Activated CD4-positive, alpha-beta memory T cell treated with anti-CD3 and anti-CD28 coated beads for 36 hours (primary cell): ENCODE data around the gene ODAPH. TPM values are rescaled to one million over a fixed set of nuclear protein-coding genes. Genes with fewer than 3 reads are reported as not detected.
"Not testable (repeated sequence)": the region's sequence is repeated elsewhere in the genome, so short reads cannot be mapped to it uniquely, and the experiment has no call there.

Experiments
- CTCF ChIA-PET: fragments of 350-600 bp; sonication (Branson Sonifier 250); formaldehyde crosslinking; loops from one replicate; lab custom pipeline; 2021; ENCODE audit warnings: antibody characterized with exemption, inconsistent platforms; lab: Charles Lee
- POLR2A ChIA-PET: fragments of 350-600 bp; sonication (Branson Sonifier 250); formaldehyde crosslinking; loops from one replicate; lab custom pipeline; 2021; ENCODE audit warnings: antibody characterized with exemption; lab: Charles Lee
- DNase-seq: peaks from one replicate; pipeline ENCODE4 v3.0.0-alpha.2; 2020
- H3K27ac Mint-ChIP-seq: one replicate; pipeline ENCODE4 v1.8.0; 2021; ENCODE audit warnings: mixed read lengths
- H3K27me3 Mint-ChIP-seq: one replicate; pipeline ENCODE4 v1.8.0; 2021; ENCODE audit warnings: mixed read lengths
- H3K36me3 Mint-ChIP-seq: one replicate; pipeline ENCODE4 v1.8.0; 2021; ENCODE audit warnings: mixed read lengths
- H3K4me1 Mint-ChIP-seq: one replicate; pipeline ENCODE4 v1.8.0; 2021; ENCODE audit warnings: low read depth, mixed read lengths
- H3K4me3 Mint-ChIP-seq: one replicate; pipeline ENCODE4 v1.8.0; 2021; ENCODE audit warnings: mild to moderate bottlenecking, mixed read lengths
- H3K9me3 Mint-ChIP-seq: one replicate; pipeline ENCODE4 v1.8.0; 2021; ENCODE audit warnings: mixed read lengths
- intact Hi-C: fragments of 100-400 bp; cut with micrococcal nuclease; formaldehyde crosslinking; loops from one replicate; pipeline ENCODE4 v1.15.1; 2023
- total RNA-seq, 2 experiments: library from RNA; stranded (reverse); gene quantifications; one replicate each; pipeline ENCODE4 v1.2.3, GENCODE V29; 2021

ODAPH gene
- total RNA-seq, result under 1 TPM in 1 of 2 experiments, not detected in 1; 0.27 TPM

DNA sequence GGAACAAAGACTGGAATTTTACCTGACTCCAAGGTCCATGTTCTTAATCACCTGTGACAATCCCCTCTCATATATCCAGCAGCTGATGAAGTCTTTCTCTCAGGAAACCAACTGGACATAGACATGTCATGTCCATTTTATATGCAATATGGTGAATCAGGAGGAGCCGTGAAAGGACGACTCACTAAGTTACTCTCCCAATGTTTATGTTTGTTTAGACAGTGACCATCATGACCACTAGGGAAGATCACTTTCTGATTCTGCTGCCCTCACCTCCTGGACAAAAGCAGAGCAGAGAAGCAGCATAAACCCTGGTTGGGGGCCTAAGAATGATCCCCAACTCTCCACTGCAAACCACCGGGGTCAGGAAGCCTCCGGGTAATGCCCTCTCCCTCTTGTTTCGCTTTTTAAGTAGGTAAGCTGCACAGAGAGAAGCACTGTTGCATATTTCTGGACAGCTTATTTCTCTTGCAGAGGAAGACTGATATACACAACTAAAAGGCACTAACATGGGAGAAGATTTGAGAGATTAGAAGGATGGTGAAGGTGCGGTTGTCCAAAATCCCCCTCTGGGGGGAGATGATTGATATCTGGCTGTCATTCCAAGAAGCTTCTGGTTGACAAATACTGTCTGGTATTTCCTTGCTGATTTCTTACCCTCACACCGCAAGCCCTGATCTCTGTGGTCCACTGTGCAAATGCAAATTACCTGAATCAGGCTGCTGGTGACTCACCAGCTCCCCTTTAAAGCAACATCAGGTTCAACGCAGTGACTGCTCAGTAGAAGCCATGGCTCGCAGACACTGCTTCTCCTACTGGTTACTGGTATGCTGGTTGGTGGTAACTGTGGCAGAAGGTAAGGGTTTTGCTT, at the start of gene ODAPH:
Gene ODAPH, plus strand, starts transcription at position 773 of the 871 bp plus-strand sequence. Its CDS starts 17 bp downstream, at position 790.
- ChIA-PET POLR2A (interaction anchor here (0.6 to 1.1 kb wide), 4 partner anchors 35 to 168 kb away, joined by 3 to 6 read pairs (median 4); partner anchors contain the start of genes RCHY1, THAP6 and USO1), CTCF (interaction anchor here (1.0 kb wide), 1 partner anchor 16 kb away, joined by 3 read pairs; no protein-coding TSS in a partner anchor)
- Mint-ChIP-seq H3K27me3 (peaks cover 10% of the 10 kb centered on the region), H3K4me3 (no peak within 1 kb of the TSS), H3K9me3 (no peaks in the 10 kb centered on the region), H3K36me3 (no peaks in the 10 kb centered on the region), H3K4me1 (peaks cover 4% of the 10 kb centered on the region), H3K27ac (peak within 1 kb of the TSS; percentile 38)
- peak; percentile 66 for DNase-seq
- intact Hi-C loops, result no loop called here

DNA sequence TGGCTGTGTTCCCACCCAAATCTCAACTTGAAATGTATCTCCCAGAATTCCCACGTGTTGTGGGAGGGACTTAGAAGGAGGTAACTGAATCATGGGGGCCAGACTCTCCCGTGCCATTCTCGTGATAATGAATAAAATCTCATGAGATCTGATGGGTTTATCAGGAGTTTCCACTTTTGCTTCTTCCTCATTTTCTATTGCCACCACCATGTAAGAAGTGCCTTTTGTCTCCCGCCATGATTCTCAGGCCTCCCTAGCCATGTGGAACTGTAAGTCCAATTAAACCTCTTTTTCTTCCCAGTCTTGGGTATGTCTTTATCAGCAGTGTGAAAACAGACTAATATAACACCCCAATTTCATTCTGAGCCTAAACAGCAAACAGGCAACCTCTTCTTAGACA, 46.3 kb upstream of the ODAPH start:
- CTCF ChIA-PET, H3K27ac Mint-ChIP-seq, H3K4me3 Mint-ChIP-seq, POLR2A ChIA-PET, H3K27me3 Mint-ChIP-seq, intact Hi-C loops, H3K9me3 Mint-ChIP-seq, DNase-seq: not testable (repeated sequence)
- Mint-ChIP-seq H3K36me3 (peaks cover 15% of the 10 kb centered on the region), H3K4me1 (peaks cover 25% of the 10 kb centered on the region)

DNA sequence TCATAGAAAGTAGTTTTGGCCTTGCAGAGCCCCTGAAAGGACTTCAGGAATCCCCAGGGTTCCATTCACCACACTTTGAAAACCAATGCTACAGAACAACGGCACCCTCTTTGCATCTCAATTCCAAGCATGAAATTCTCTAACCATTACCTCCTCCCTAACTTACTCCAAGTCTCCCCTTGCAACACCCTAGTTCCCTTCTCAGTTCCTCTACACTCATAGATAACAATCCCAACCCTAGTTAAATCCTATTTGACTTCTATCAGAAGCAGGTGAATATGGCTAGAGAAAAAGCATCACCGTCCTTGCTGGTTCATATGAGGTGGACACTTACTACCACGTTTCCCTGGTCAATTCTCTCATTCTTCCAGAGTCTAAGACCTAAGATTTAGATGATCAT, 44.0 kb upstream of the ODAPH start:
- H3K27me3 Mint-ChIP-seq, result no peaks in the 10 kb centered on the region
- no peaks in the 10 kb centered on the region for H3K9me3 Mint-ChIP-seq
- intact Hi-C loops, result loop anchor here (5.0 to 10.0 kb wide), 3 partner anchors 703 to 1565 kb away; partner anchors contain the start of genes CCNI, SCARB2 and STBD1
- H3K4me1 Mint-ChIP-seq, result peaks cover 36% of the 10 kb centered on the region
- POLR2A ChIA-PET, result no interaction called here
- DNase-seq, result no peak
- H3K36me3 Mint-ChIP-seq, result peaks cover 8% of the 10 kb centered on the region
- CTCF ChIA-PET, result no interaction called here
- no peak overlapping the region for H3K27ac Mint-ChIP-seq
- H3K4me3 Mint-ChIP-seq, result no peak overlapping the region

DNA sequence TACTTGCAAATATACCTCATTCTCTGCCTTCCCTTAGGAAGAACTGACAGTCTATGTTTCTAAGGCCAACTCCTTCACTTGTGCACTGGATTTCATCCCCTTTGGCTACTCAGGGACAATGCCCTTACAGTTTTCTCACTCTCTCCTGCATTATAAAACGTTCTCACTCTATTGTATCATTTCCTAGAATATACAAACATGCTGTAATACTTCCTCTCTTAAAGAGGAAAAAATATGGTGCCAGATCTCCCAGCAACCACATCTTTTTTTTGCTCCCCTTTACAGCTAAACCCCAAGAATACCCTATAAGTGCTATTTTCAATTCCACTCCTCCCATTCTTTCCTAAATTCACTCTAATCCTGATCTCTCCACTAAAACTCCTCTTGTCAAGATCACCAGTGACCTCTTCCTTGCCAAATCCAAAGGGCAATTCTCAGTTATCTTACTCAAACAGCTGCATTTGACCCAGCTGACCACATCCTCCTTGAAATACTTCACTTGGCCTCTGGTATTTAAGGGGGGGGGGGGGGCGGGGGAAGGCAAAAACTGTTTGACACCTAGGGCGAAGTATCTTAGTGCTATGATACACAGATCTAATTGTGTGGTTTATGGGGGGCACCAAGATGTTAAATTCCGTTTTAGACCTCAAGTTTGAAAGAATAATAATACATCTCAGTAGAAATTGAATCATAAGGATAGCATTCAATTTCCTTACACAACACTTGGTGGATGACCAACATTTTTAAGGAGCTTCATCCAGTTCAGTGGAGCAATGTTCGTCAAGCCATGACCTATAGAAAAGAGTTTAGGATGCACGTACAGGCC, 43.3 kb upstream of the ODAPH start:
- POLR2A ChIA-PET, result interaction anchor here (1.2 kb wide), 1 partner anchor 213 kb away, joined by 6 read pairs; no protein-coding TSS in a partner anchor
- peak overlapping the region; percentile 98 for H3K27ac Mint-ChIP-seq
- peaks cover 10% of the 10 kb centered on the region for H3K36me3 Mint-ChIP-seq
- DNase-seq, result peak; percentile 15
- H3K4me1 Mint-ChIP-seq, result peaks cover 41% of the 10 kb centered on the region
- intact Hi-C loops, result loop anchor here (5.0 to 10.0 kb wide), 3 partner anchors 702 to 1565 kb away; partner anchors contain the start of genes CCNI, SCARB2 and STBD1
- no peaks in the 10 kb centered on the region for H3K27me3 Mint-ChIP-seq
- no peaks in the 10 kb centered on the region for H3K9me3 Mint-ChIP-seq
- CTCF ChIA-PET, result interaction anchor here (1.7 kb wide), 1 partner anchor 427 kb away, joined by 4 read pairs; no protein-coding TSS in a partner anchor
- H3K4me3 Mint-ChIP-seq, result no peak overlapping the region

DNA sequence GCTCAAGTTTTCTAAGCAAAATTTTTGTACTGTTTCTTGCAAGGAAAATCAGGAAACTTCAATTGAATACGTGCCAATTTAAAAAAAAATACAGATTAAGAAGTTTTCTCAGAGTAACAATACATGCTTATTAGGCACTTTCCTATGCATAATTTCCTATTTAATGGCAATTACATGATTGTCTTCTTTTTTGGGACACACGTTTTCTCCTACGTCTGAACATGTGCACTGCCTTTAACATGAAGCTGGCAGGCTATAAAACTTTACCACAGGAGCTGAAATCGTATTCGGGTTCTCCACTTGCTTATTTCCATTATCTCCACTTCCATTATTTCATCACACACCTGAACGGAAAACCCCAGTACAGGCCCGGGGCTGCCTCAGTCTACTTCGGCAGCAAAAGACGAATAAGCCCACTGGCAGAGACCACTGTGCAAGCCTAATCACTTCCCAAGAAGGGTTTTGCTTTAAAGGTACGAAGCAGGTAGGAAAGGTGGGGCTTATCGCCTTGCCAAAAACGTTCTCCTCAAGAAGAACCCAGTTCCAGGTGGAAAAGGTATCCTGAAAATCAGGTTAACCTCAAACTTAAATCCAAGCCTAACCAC, 42.2 kb upstream of the ODAPH start:
- H3K4me1 Mint-ChIP-seq, result peaks cover 48% of the 10 kb centered on the region
- ChIA-PET POLR2A (interaction anchor here (0.5 to 1.2 kb wide), 4 partner anchors 23 to 212 kb away, joined by 3 to 7 read pairs (median 6); partner anchors contain the start of gene USO1), CTCF (interaction anchor here (0.5 to 1.7 kb wide), 4 partner anchors 18 to 426 kb away, joined by 3 to 9 read pairs (median 4); partner anchors contain the start of gene USO1)
- H3K4me3 Mint-ChIP-seq, result no peak overlapping the region
- intact Hi-C loops, result loop anchor here (1.0 to 10.0 kb wide), 9 partner anchors 117 to 1564 kb away; partner anchors contain the start of genes CCNI, CDKL2, G3BP2 and MTHFD2L
- no peaks in the 10 kb centered on the region for H3K27me3 Mint-ChIP-seq
- peaks cover 16% of the 10 kb centered on the region for H3K36me3 Mint-ChIP-seq
- DNase-seq, result no peak
- H3K27ac Mint-ChIP-seq, result peak overlapping the region; percentile 98
- H3K9me3 Mint-ChIP-seq, result no peaks in the 10 kb centered on the region

DNA sequence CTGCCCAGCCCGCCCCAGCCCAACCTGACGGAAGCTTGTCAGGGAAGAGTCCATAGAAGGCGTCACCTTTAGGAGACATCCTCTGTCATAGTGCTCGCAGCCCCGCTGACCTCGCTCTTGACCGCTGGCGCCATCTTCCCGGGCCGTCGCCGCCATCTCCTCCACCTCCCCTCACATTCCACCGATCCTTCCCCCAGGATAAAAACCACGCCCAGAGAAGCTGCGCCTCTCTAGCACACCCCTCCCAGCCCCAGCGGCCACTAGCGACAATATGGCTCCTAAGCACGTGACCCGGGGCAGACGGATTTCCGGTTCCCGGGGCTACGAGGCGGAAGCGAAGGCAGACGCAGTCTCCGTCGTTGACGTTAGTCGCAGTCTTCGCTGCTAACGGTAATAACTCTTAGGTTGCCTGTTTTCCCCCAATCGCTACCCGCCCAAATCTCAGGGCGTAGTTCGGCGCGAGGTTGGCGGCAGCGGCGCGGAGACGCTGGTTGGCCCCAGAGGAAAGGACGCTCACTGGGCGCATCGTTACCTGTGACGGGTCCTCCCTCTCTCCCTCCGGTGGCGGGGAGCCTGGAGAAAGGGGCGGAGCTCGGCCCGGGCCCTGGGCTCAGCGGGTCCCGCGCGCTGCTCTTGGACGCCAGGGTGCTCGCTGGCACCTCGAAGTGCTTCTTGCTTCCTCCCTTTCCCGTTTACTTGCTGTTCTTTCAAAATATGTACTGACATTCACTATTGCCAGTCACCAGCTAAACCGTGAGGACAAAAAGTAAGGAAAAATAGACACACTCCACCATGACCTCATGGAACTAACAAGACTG, 41.5 kb upstream of the ODAPH start, which contains the start of the genes RCHY1 and THAP6:
Gene RCHY1, minus strand, starts transcription at position 273 of the 818 bp plus-strand sequence. Its CDS starts 117 bp downstream, at position 156.
Gene THAP6, plus strand, starts transcription at position 343 of the 818 bp plus-strand sequence. CDS start 980 bp downstream, outside the sequence.
- DNase-seq, result peak; percentile 95
- intact Hi-C loops, result loop anchor here (1.0 to 10.0 kb wide), 9 partner anchors 116 to 1563 kb away; partner anchors contain the start of genes CCNI, CDKL2, G3BP2 and MTHFD2L
- Mint-ChIP-seq H3K9me3 (no peaks in the 10 kb centered on the region), H3K4me1 (peaks cover 52% of the 10 kb centered on the region), H3K27ac (peak within 1 kb of the TSS; percentile 98), H3K36me3 (peaks cover 22% of the 10 kb centered on the region), H3K27me3 (no peaks in the 10 kb centered on the region), H3K4me3 (no peak within 1 kb of the TSS)
- POLR2A ChIA-PET, result interaction anchor here (0.5 to 2.0 kb wide), 11 partner anchors 9 to 212 kb away, joined by 3 to 7 read pairs (median 5); partner anchors contain the start of genes ODAPH and USO1
- CTCF ChIA-PET, result interaction anchor here (0.5 to 1.7 kb wide), 4 partner anchors 19 to 426 kb away, joined by 3 to 9 read pairs (median 4); partner anchors contain the start of gene USO1

GRCh38 chr4:75514949-75515612, 40.8 kb upstream of the ODAPH start:
- POLR2A ChIA-PET, result interaction anchor here (0.6 to 2.0 kb wide), 8 partner anchors 10 to 210 kb away, joined by 3 to 7 read pairs (median 4); partner anchors contain the start of genes ODAPH and USO1
- H3K36me3 Mint-ChIP-seq, result peaks cover 23% of the 10 kb centered on the region
- no peaks in the 10 kb centered on the region for H3K9me3 Mint-ChIP-seq
- H3K27ac Mint-ChIP-seq, result peak overlapping the region; percentile 98
- peak; percentile 43 for DNase-seq
- no peaks in the 10 kb centered on the region for H3K27me3 Mint-ChIP-seq
- H3K4me1 Mint-ChIP-seq, result peaks cover 47% of the 10 kb centered on the region
- intact Hi-C loops, result loop anchor here (1.0 to 10.0 kb wide), 9 partner anchors 115 to 1562 kb away; partner anchors contain the start of genes CCNI, CDKL2, G3BP2 and MTHFD2L
- CTCF ChIA-PET, result interaction anchor here (1.7 kb wide), 2 partner anchors 19 to 209 kb away, joined by 4 to 9 read pairs; partner anchors contain the start of gene USO1
- H3K4me3 Mint-ChIP-seq, result no peak overlapping the region

DNA sequence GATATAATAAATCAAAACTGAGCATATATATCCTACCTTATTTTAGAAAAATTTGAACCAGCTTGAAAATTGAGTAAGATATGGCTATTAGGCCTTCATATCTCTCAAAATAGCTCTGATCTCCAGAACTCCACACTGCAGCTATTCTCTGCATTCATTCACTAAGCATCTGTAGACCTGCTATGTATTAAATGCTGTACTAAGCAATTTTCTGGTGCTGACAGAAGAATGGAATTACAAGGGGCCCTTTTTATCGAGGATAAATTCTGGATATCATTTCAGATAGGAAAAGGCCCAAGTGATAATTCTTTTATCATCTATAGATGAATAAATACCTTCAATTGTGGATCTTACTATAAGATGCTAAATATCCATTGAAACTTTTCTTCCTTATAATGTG, 39.7 kb upstream of the ODAPH start:
- ChIA-PET POLR2A (interaction anchor here (0.7 to 2.0 kb wide), 4 partner anchors 11 to 156 kb away, joined by 3 to 7 read pairs (median 4); partner anchors contain the start of gene ODAPH), CTCF (interaction anchor here (0.6 kb wide), 1 partner anchor 1139 kb away, joined by 3 read pairs; no protein-coding TSS in a partner anchor)
- intact Hi-C loops, result loop anchor here (10.0 kb wide), 2 partner anchors 699 to 789 kb away; partner anchors contain the start of genes SCARB2 and STBD1
- peaks cover 26% of the 10 kb centered on the region for H3K36me3 Mint-ChIP-seq
- no peak overlapping the region for H3K4me3 Mint-ChIP-seq
- H3K27ac Mint-ChIP-seq, result no peak overlapping the region
- peaks cover 41% of the 10 kb centered on the region for H3K4me1 Mint-ChIP-seq
- DNase-seq, result no peak
- no peaks in the 10 kb centered on the region for H3K27me3 Mint-ChIP-seq
- H3K9me3 Mint-ChIP-seq, result no peaks in the 10 kb centered on the region

GRCh38 chr4:75519452-75519851, 36.4 kb upstream of the ODAPH start:
- H3K27ac Mint-ChIP-seq, CTCF ChIA-PET, H3K4me3 Mint-ChIP-seq, H3K27me3 Mint-ChIP-seq, H3K9me3 Mint-ChIP-seq, DNase-seq, POLR2A ChIA-PET: not testable (repeated sequence)
- Mint-ChIP-seq H3K36me3 (peaks cover 37% of the 10 kb centered on the region), H3K4me1 (peaks cover 36% of the 10 kb centered on the region)
- intact Hi-C loops, result loop anchor here (10.0 kb wide), 2 partner anchors 695 to 785 kb away; partner anchors contain the start of genes SCARB2 and STBD1
